GM12878 (cell line): Measurements from ENCODE around the gene ELP4. TPM values are rescaled to one million over a fixed set of nuclear protein-coding genes. Genes with fewer than 3 reads are reported as not detected.

Experiments used
- ATAC-seq: fragments of 200-7000 bp; cut with Tn5 transposase; 3 replicates; pipeline ENCODE4 v1.9.1; 2020; ENCODE audit warnings: mild to moderate bottlenecking, moderate library complexity
- BruUV-seq: library from RNA; stranded (reverse); fragments of 400-500 nt; replicated peaks from 2 replicates; lab custom pipeline; 2021; lab: Mats Ljungman, UMichigan
- CTCF ChIA-PET: fragments of 300-600 bp; sonication (Branson Sonifier 250); formaldehyde crosslinking; extraction: SDS; loops from one replicate; lab custom pipeline; 2021; ENCODE audit warnings: inconsistent platforms; lab: Yijun Ruan, JAX
- POLR2A ChIA-PET: fragments of 350-600 bp; formaldehyde crosslinking; extraction: SDS; loops from one replicate; lab custom pipeline; 2021; ENCODE audit warnings: inconsistent platforms; lab: Charles Lee
- RAD21 ChIA-PET: fragments of 300-600 bp; sonication (Branson Sonifier 250); formaldehyde crosslinking; loops from one replicate; lab custom pipeline; 2023; ENCODE audit warnings: antibody characterized with exemption; ENCODE audit not compliant: unreplicated experiment; lab: Charles Lee
- SMC1A ChIA-PET: fragments of 300-600 bp; sonication (Branson Sonifier 250); formaldehyde crosslinking; loops from one replicate; lab custom pipeline; 2023; ENCODE audit not compliant: unreplicated experiment, uncharacterized antibody; lab: Charles Lee
- DNase-seq: peaks from one replicate; pipeline ENCODE4 v3.0.0-alpha.2; 2011; ENCODE audit warnings: low read depth, low spot score
- FAIRE-seq: peaks from 3 replicates; lab custom pipeline; 2011; peaks lifted over from hg19 to GRCh38; lab: Jason Lieb, UNC
- H2AFZ ChIP-seq: 2 replicates; pipeline ENCODE4 v1.6.0; 2011; ENCODE audit warnings: low read depth, low read length, control low read depth; ENCODE audit not compliant: control insufficient read depth
- H3K27ac ChIP-seq: 2 replicates; pipeline ENCODE4 v1.5.1; 2011; ENCODE audit warnings: control low read depth; ENCODE audit not compliant: control insufficient read depth, insufficient read depth
- H3K27me3 ChIP-seq, 2 experiments: replicated peaks in 1 of 2; 2 replicates each; pipeline versions ENCODE4 v1.6.0 to v1.6.1; 2011; ENCODE audit warnings: low read length in 1 of 2; ENCODE audit not compliant: control insufficient read depth in 2 of 2, insufficient read depth in 2 of 2
- H3K36me3 ChIP-seq, 2 experiments: 2 replicates each; pipeline ENCODE4 v1.5.1; 2011; ENCODE audit warnings: low read length in 1 of 2; ENCODE audit not compliant: control insufficient read depth in 2 of 2, insufficient read depth in 2 of 2
- H3K4me1 ChIP-seq: 2 replicates; pipeline ENCODE4 v1.6.1; 2011; ENCODE audit warnings: mild to moderate bottlenecking, low read length, moderate library complexity, mixed read lengths; ENCODE audit not compliant: control insufficient read depth, insufficient read depth
- H3K4me2 ChIP-seq: 2 replicates; pipeline ENCODE4 v1.6.0; 2011; ENCODE audit warnings: control low read depth; ENCODE audit not compliant: control insufficient read depth, insufficient read depth
- H3K4me3 ChIP-seq: fragments of 200-600 bp; sonication (generic); 2 replicates; pipeline ENCODE4 v1.5.1; 2016
- H3K79me2 ChIP-seq: 2 replicates; pipeline ENCODE4 v1.6.0; 2011; ENCODE audit warnings: low read length; ENCODE audit not compliant: control insufficient read depth, insufficient read depth
- H3K9ac ChIP-seq: 2 replicates; pipeline ENCODE4 v1.8.0; 2011; ENCODE audit warnings: low read length, control low read depth, mixed read lengths; ENCODE audit not compliant: control insufficient read depth, insufficient read depth
- H3K9me3 ChIP-seq: replicated peaks from 3 replicates; pipeline ENCODE4 v1.5.1; 2011; ENCODE audit warnings: mild to moderate bottlenecking, low read length; ENCODE audit not compliant: control insufficient read depth, insufficient read depth
- H4K20me1 ChIP-seq: 2 replicates; pipeline ENCODE4 v1.6.0; 2011; ENCODE audit not compliant: control insufficient read depth, insufficient read depth
- BRCA1 ChIP-seq: IDR thresholded peaks from 2 replicates; pipeline ENCODE4 v1.6.1; 2011; ENCODE audit warnings: low read depth, low read length, improper control_type of control experiment
- CBX5 ChIP-seq: sonication (generic); IDR thresholded peaks from 2 replicates; pipeline ENCODE4 v1.6.1; 2016; ENCODE audit warnings: low read depth, moderate library complexity, mild to moderate bottlenecking, inconsistent platforms
- CHD4 ChIP-seq: fragments of 200-600 bp; sonication (generic); IDR thresholded peaks from 2 replicates; pipeline ENCODE4 v1.6.1; 2016; ENCODE audit warnings: mild to moderate bottlenecking
- HDAC6 ChIP-seq: fragments of 200-600 bp; sonication (generic); IDR thresholded peaks from one replicate; pipeline ENCODE4 v1.8.0; 2017; ENCODE audit warnings: antibody characterized with exemption; ENCODE audit not compliant: unreplicated experiment
- NFYA ChIP-seq: IDR thresholded peaks from 2 replicates; pipeline ENCODE4 v1.6.1; 2011; ENCODE audit warnings: low read depth, mild to moderate bottlenecking, low read length, improper control_type of control experiment, borderline replicate concordance
- NR2C2 ChIP-seq: IDR thresholded peaks from 2 replicates; pipeline ENCODE4 v1.6.1; 2011; ENCODE audit warnings: borderline replicate concordance, low read depth; ENCODE audit not compliant: control insufficient read depth, insufficient read length
- PAX5 ChIP-seq: IDR thresholded peaks from 2 replicates; pipeline ENCODE4 v1.6.1; 2011; ENCODE audit warnings: low read depth, low read length, borderline replicate concordance
- SREBF2 ChIP-seq: IDR thresholded peaks from 2 replicates; pipeline ENCODE4 v1.6.1; 2012; ENCODE audit warnings: mild to moderate bottlenecking, low read length
- SUPT20H ChIP-seq: IDR thresholded peaks from 2 replicates; pipeline ENCODE4 v1.6.1; 2011; ENCODE audit warnings: low read depth, mild to moderate bottlenecking, low read length, moderate library complexity, borderline replicate concordance; ENCODE audit not compliant: control insufficient read depth
- WGBS: methylation state at CpG from one replicate; pipeline ENCODE4 v1.1.6; 2016; ENCODE audit warnings: low lambda C conversion rate; ENCODE audit not compliant: insufficient replicate concordance, insufficient coverage; ENCODE audit errors: missing lambda C conversion rate; 5-methylcytosine and 5-hydroxymethylcytosine counted together
- in situ Hi-C: fragments of 300-500 bp; cut with MboI; formaldehyde crosslinking; loops from 9 replicates; pipeline ENCODE4 v1.14.3; 2018; ENCODE audit warnings: mixed read lengths
- intact Hi-C: fragments of 100-400 bp; cut with micrococcal nuclease; formaldehyde crosslinking; loops from one replicate; pipeline ENCODE4 v1.14.2; 2022; ENCODE audit not compliant: unreplicated experiment
- polyA plus RNA-seq, 11 experiments: library from polyadenylated mRNA; depleted of rRNA in 4 of 11; unstranded in 6 of 11; stranded (reverse) in 5 of 11; fragments of >200 nt; fragmentation: Nextera tagmentation in 4 of 11; fragmentation: Illumina TruSeq in 1 of 11; extraction: Ambion mirVana in 4 of 11; extraction: Trizol in 1 of 11; gene quantifications; 1 replicate in 1 of 11; 2 replicates in 10 of 11; pipeline versions ENCODE4 v1.2.1 to v1.2.3, GENCODE V29; 2011 to 2016; ENCODE audit warnings: inconsistent platforms in 2 of 11, missing spikeins in 2 of 11, low read depth in 1 of 11
- total RNA-seq, 4 experiments: library from RNA; depleted of rRNA in 3 of 4; stranded (reverse); fragments of >200 nt in 3 of 4; fragmentation: Illumina TruSeq in 1 of 4; extraction: Trizol in 1 of 4; gene quantifications; 2 replicates each; pipeline versions ENCODE4 v1.2.1 to v1.2.3, GENCODE V29; 2013 to 2021
- TF ChIP-seq, protein P1 (sequence below): fragments of 450-650 bp; IDR thresholded peaks from 2 replicates; pipeline ENCODE4 v1.6.1; 2016; ENCODE audit warnings: mild to moderate bottlenecking

The ELP4 gene
- total and polyA plus RNA-seq, 10 of the 15 experiments (the other 5 are each of a cell fraction or from before 2014, with no cell fraction given): 17.7 to 36.1 (median 27.0) TPM

DNA sequence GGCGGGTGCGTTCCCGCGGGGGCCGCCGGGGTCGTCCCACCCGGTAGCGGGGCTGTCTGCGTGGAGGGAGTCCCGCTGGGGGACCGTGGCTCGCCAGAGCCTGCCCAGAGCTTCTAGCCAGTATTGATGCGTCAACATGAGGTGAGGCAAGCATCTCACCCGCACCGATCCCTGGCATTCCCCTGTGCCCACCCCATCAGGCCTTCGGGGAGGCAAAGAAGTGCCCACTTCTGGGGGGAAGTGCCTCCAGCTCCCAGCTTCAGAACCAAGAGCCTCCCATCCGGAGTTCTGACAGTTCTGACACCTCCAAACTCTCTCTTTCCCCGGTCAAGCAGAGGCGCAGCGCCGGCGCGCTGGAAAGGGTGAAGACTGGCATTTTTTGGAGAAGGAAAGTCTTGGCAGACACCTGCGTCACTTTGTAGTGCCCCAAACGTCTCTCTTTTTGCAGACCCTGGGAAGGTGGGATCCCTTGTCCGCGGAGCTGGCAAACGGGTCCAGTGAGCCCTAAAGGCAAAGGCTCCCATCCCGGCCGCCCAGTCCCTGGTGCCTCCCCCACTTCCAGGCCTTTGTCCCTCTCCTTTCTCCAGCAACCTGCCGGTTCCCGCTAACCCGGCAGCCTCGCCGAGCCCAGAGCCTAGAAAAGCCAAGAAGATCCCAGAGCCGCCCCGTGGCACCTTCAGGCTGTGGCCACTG lies 304.8 kb downstream of the ELP4 start:
- no peaks in the 10 kb centered on the region; the same call in 2 of the 3 replicates for H3K9me3 ChIP-seq
- WGBS: 24% methylated on average over 22 of the region's 38 CpGs
- ChIA-PET SMC1A (no interaction called here), RAD21 (no interaction called here), POLR2A (no interaction called here), CTCF (no interaction called here)
- H3K4me2 ChIP-seq: no peak overlapping the region
- in situ Hi-C loops (no loop called here), intact Hi-C loops (loop anchor here (5.0 kb wide), 2 partner anchors 143 to 322 kb away; no protein-coding TSS in a partner anchor)
- peaks cover 28 to 61% of the 10 kb centered on the region in 2 experiments for H3K27me3 ChIP-seq
- H4K20me1 ChIP-seq: no peaks in the 10 kb centered on the region; the same call in 1 of the 2 replicates
- H3K27ac ChIP-seq: no peak overlapping the region
- DNase-seq (no peak), ATAC-seq (no peak), FAIRE-seq (no peak)
- no peaks in the 10 kb centered on the region for H3K79me2 ChIP-seq
- no peak overlapping the region for H2AFZ ChIP-seq
- H3K4me3 ChIP-seq: no peak overlapping the region; the same call in 1 of the 2 replicates
- H3K36me3 ChIP-seq: no peaks in the 10 kb centered on the region
- TF ChIP-seq HDAC6: peak; percentile 90
- TF ChIP-seq NFYA: no peak
- no peak overlapping the region for H3K9ac ChIP-seq
- H3K4me1 ChIP-seq: peaks cover 12% of the 10 kb centered on the region; the same call in 1 of the 2 replicates
- no TSS peak for BruUV-seq

DNA sequence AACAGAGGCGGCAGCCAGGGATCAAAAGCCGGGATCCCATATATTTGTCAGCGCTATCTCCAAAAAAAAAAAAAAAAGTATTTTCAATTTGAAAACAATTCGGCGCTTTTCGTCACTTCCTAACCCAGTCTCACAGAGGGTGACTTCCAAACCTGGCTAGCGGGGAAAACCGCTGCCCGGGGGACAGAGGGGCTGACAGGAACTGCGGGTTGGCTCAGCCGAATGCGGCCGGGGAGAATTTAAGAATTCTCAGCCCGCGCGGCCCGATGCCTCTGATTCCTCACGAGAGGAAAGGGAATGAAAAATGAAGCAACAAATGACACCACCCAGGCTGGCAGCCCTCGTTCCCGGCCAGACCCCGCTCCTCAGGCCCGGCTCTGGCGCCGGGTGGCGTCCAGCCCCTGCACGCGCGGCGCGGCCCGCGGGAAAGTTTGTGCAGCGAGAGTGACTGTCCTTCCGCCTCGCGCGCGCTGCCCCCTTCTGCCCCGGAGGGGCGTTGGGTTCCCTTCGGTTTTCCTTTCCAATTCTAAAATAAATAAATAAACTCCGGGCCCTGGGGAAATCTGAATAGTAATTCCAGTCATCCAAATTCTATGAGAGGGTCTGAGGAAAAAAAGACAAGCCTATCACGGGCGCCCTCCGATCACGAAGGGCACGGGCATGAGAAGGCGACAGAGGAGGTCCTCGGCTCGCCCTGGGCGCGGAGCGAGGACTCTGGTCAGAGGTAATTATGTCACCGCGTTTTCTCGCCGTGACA lies 306.3 kb downstream of the ELP4 start:
- intact Hi-C loops (no loop called here), in situ Hi-C loops (no loop called here)
- no peak overlapping the region for H3K27ac ChIP-seq
- ChIA-PET SMC1A (interaction anchor here (1.5 kb wide), 1 partner anchor 142 kb away, joined by 3 read pairs; no protein-coding TSS in a partner anchor), CTCF (no interaction called here), POLR2A (no interaction called here)
- FAIRE-seq (no peak), ATAC-seq (no peak)
- no peak overlapping the region; the same call in 1 of the 2 replicates for H3K4me3 ChIP-seq
- H3K9me3 ChIP-seq: no peaks in the 10 kb centered on the region; the same call in 2 of the 3 replicates
- no peak overlapping the region for H3K9ac ChIP-seq
- no peaks in the 10 kb centered on the region for H3K79me2 ChIP-seq
- no peak overlapping the region for H2AFZ ChIP-seq
- TF ChIP-seq PAX5 (no peak), SREBF2 (no peak), NR2C2 (no peak), BRCA1 (no peak), NFYA (no peak), SUPT20H (no peak), CHD4 (no peak), CBX5 (no peak)
- TF ChIP-seq, protein P1, sequence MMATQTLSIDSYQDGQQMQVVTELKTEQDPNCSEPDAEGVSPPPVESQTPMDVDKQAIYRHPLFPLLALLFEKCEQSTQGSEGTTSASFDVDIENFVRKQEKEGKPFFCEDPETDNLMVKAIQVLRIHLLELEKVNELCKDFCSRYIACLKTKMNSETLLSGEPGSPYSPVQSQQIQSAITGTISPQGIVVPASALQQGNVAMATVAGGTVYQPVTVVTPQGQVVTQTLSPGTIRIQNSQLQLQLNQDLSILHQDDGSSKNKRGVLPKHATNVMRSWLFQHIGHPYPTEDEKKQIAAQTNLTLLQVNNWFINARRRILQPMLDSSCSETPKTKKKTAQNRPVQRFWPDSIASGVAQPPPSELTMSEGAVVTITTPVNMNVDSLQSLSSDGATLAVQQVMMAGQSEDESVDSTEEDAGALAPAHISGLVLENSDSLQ: no peak
- TF ChIP-seq, all 136 proteins: peak for 0
- Histone ChIP-seq H3K27me3 (peaks cover 27 to 58% of the 10 kb centered on the region in 2 experiments), H3K36me3 (no peaks in the 10 kb centered on the region), H4K20me1 (peaks cover 3% of the 10 kb centered on the region; the same call in 1 of the 2 replicates), H3K4me2 (peak overlapping the region; percentile 64; the same call in 1 of the 2 replicates), H3K4me1 (peaks cover 11% of the 10 kb centered on the region; the same call in 1 of the 2 replicates)
- DNase-seq: no peak
- WGBS: 39% methylated on average over 57 of the region's 57 CpGs
- BruUV-seq: no TSS peak
- RAD21 ChIA-PET: no interaction called here
